H1 (cell line): Measurements from ENCODE around the gene GLIS2. TPM values are rescaled to one million over a fixed set of nuclear protein-coding genes. Genes with fewer than 3 reads are reported as not detected.

Source experiments
- GABPA ChIP-seq: IDR thresholded peaks from 2 replicates; pipeline ENCODE4 v1.6.1; 2011; ENCODE audit warnings: mild to moderate bottlenecking, low read length, moderate library complexity, borderline replicate concordance; ENCODE audit not compliant: insufficient read depth
- RAD21 ChIP-seq, 2 experiments: IDR thresholded peaks in 1 of 2; conservative IDR thresholded peaks in 1 of 2; 2 replicates each; pipeline ENCODE4 v1.6.1; 2011; ENCODE audit warnings: low read depth in 2 of 2, low read length in 2 of 2, improper control_type of control experiment in 1 of 2, inconsistent platforms in 1 of 2, mild to moderate bottlenecking in 1 of 2, moderate library complexity in 1 of 2
- RBBP5 ChIP-seq: IDR thresholded peaks from 2 replicates; pipeline ENCODE4 v1.7.1; 2012; ENCODE audit warnings: low read depth, mild to moderate bottlenecking, inconsistent platforms, low read length, moderate library complexity, borderline replicate concordance
- RNF2 ChIP-seq: fragments of 200-900, 300-1000 bp; sonication (generic); IDR thresholded peaks from 2 replicates; pipeline ENCODE4 v1.7.1; 2016; ENCODE audit warnings: borderline replicate concordance, low read depth, mild to moderate bottlenecking, antibody characterized with exemption, low read length; ENCODE audit not compliant: poor library complexity, severe bottlenecking; ENCODE audit errors: missing control alignments
- TAF1 ChIP-seq: IDR thresholded peaks from 2 replicates; pipeline ENCODE4 v1.6.1; 2011; ENCODE audit warnings: mild to moderate bottlenecking, low read depth, low read length
- TAF7 ChIP-seq: optimal IDR thresholded peaks from 2 replicates; pipeline ENCODE3; 2011; ENCODE audit warnings: low read depth, mild to moderate bottlenecking, inconsistent platforms, low read length, moderate library complexity, borderline replicate concordance
- polyA plus RNA-seq, 7 experiments: library from polyadenylated mRNA; depleted of rRNA in 3 of 7; stranded (reverse) in 5 of 7; unstranded in 2 of 7; fragments of >200 nt in 5 of 7; fragments of 200-250 nt in 2 of 7; gene quantifications; 1 replicate in 5 of 7; 2 replicates in 1 of 7; 4 replicates in 1 of 7; pipeline versions ENCODE4 v1.2.1 to v1.2.3, GENCODE V29; 2011 to 2013; ENCODE audit warnings: missing spikeins in 2 of 7, mixed read lengths in 2 of 7
- total RNA-seq: library from RNA; stranded (reverse); fragmentation: NEBNext Ultra II Directional; extraction: Animal tissue kit (Norgen Biotek cat#: 25700); gene quantifications from 2 replicates; pipeline ENCODE4 v1.2.1, GENCODE V29; 2021

The GLIS2 gene
- total and polyA plus RNA-seq, 2 of the 8 experiments (the other 6 are each of a cell fraction or from before 2014, with no cell fraction given), result 4.3 to 17.4 TPM

DNA sequence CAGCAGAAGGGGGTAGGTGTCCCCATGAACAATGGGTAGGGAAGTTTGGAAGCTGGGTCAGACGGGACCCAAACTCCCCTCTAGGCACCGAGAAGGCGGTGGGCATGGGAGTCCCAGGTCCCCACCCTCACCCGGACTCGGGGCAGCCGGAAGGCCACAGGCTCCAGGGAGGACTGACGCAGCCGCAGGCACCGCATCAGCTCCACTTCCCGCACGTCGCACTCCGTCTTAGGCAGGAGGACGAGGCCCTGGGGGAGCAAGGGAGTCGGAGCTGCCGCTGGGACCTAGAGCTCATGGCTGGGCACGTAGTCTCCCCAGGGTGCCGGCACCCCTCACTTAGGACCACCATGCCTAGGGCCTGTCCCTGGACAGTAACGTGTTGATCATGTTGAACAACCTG, 42.4 kb downstream of the GLIS2 start (continued):
- TF ChIP-seq RAD21 (IDR thresholded peaks at IDR 0.05 in 1 of 2, conservative IDR thresholded peaks at IDR 0.05 in 1 of 2; ENCODE audit: low read depth in 2 of 2, low read length in 2 of 2) (no peak), TAF7 (no peak), GABPA (no peak), RNF2 (no peak), RBBP5 (no peak), TAF1 (no peak)
